SK-N-SH treated with all-trans-retinoic acid at 6 μM for 48 hours (cell line): ENCODE measurements around the gene INAVA.

Source experiments
- ATAC-seq: fragments of 200-7000 bp; cut with Tn5 transposase; 3 replicates; pipeline ENCODE4 v1.9.1; 2020; ENCODE audit warnings: mild to moderate bottlenecking, moderate library complexity
- ARNTL ChIP-seq: fragments of 450-650 bp; formaldehyde crosslinking; IDR thresholded peaks from 2 replicates; pipeline ENCODE4 v1.5.0; 2020; ENCODE audit warnings: low read depth, mild to moderate bottlenecking, moderate library complexity, borderline replicate concordance
- BACH2 ChIP-seq: fragments of 250-450 bp; sonication (Bioruptor Pico); IDR thresholded peaks from 2 replicates; pipeline ENCODE4 v1.9.0; 2021; ENCODE audit warnings: mild to moderate bottlenecking, borderline replicate concordance
- ESRRG ChIP-seq: fragments of 250-450 bp; sonication (Bioruptor Pico); IDR thresholded peaks from 2 replicates; pipeline ENCODE4 v1.6.1; 2021; ENCODE audit warnings: mild to moderate bottlenecking
- GLIS3 ChIP-seq: fragments of 250-450 bp; sonication (Bioruptor Pico); IDR thresholded peaks from 2 replicates; pipeline ENCODE4 v1.5.0; 2020; ENCODE audit warnings: mild to moderate bottlenecking, moderate library complexity
- ISL1 ChIP-seq: fragments of 250-450 bp; sonication (Bioruptor Pico); IDR thresholded peaks from 2 replicates; pipeline ENCODE4 v2.1.2; 2022; ENCODE audit warnings: mild to moderate bottlenecking, moderate library complexity
- OSR1 ChIP-seq: fragments of 250-450 bp; sonication (Bioruptor Pico); IDR thresholded peaks from 2 replicates; pipeline ENCODE4 v1.8.0; 2022; ENCODE audit warnings: moderate library complexity, mild to moderate bottlenecking, inconsistent platforms
- PPARA ChIP-seq: fragments of 250-450 bp; sonication (Bioruptor Pico); IDR thresholded peaks from 2 replicates; pipeline ENCODE4 v1.5.0; 2020; ENCODE audit warnings: mild to moderate bottlenecking, borderline replicate concordance
- RARB ChIP-seq: fragments of 250-450 bp; sonication (Bioruptor Pico); IDR thresholded peaks from 2 replicates; pipeline ENCODE4 v1.8.0; 2021; ENCODE audit warnings: mild to moderate bottlenecking, moderate library complexity
- SNAI2 ChIP-seq: fragments of 250-450 bp; sonication (Bioruptor Pico); IDR thresholded peaks from 2 replicates; pipeline ENCODE4 v1.5.0; 2020; ENCODE audit warnings: mild to moderate bottlenecking, moderate library complexity
- TCF4 ChIP-seq: fragments of 250-450 bp; sonication (Bioruptor Pico); IDR thresholded peaks from 2 replicates; pipeline ENCODE4 v1.8.0; 2021; ENCODE audit warnings: mild to moderate bottlenecking, moderate library complexity, borderline replicate concordance
- ZC3H10 ChIP-seq: fragments of 250-450 bp; sonication (Bioruptor Pico); IDR thresholded peaks from 2 replicates; pipeline ENCODE4 v1.5.1; 2021; ENCODE audit warnings: mild to moderate bottlenecking, moderate library complexity
- ZFP3 ChIP-seq: fragments of 250-450 bp; sonication (Bioruptor Pico); IDR thresholded peaks from 2 replicates; pipeline ENCODE4 v1.5.0; 2020; ENCODE audit warnings: mild to moderate bottlenecking, moderate library complexity
- ZNF70 ChIP-seq: fragments of 450-650 bp; formaldehyde crosslinking; IDR thresholded peaks from 2 replicates; pipeline ENCODE4 v1.5.0; 2020; ENCODE audit warnings: mild to moderate bottlenecking, moderate library complexity
- ZNF8 ChIP-seq: fragments of 450-650 bp; formaldehyde crosslinking; IDR thresholded peaks from 2 replicates; pipeline ENCODE4 v1.5.0; 2020; ENCODE audit warnings: mild to moderate bottlenecking, moderate library complexity
- TF ChIP-seq, protein P1 (sequence below): fragments of 250-450 bp; sonication (Bioruptor Pico); IDR thresholded peaks from 2 replicates; pipeline ENCODE4 v1.5.1; 2021; ENCODE audit warnings: mild to moderate bottlenecking, moderate library complexity
- TF ChIP-seq, protein P2 (sequence below): fragments of 250-450 bp; sonication (Bioruptor Pico); IDR thresholded peaks from 2 replicates; pipeline ENCODE4 v1.8.0; 2020; ENCODE audit warnings: mild to moderate bottlenecking, moderate library complexity, borderline replicate concordance
- TF ChIP-seq, protein P3 (sequence below): fragments of 250-450 bp; sonication (Bioruptor Pico); IDR thresholded peaks from 2 replicates; pipeline ENCODE4 v1.5.0; 2020; ENCODE audit warnings: mild to moderate bottlenecking, moderate library complexity
- TF ChIP-seq, protein P4 (sequence below): fragments of 250-450 bp; sonication (Bioruptor Pico); IDR thresholded peaks from 2 replicates; pipeline ENCODE4 v1.5.1; 2020; ENCODE audit warnings: low read depth, mild to moderate bottlenecking, moderate library complexity
- TF ChIP-seq, protein P5 (sequence below): fragments of 250-450 bp; sonication (Bioruptor Pico); IDR thresholded peaks from 2 replicates; pipeline ENCODE4 v1.8.0; 2021; ENCODE audit warnings: low read depth, mild to moderate bottlenecking, moderate library complexity, borderline replicate concordance

The INAVA gene

DNA sequence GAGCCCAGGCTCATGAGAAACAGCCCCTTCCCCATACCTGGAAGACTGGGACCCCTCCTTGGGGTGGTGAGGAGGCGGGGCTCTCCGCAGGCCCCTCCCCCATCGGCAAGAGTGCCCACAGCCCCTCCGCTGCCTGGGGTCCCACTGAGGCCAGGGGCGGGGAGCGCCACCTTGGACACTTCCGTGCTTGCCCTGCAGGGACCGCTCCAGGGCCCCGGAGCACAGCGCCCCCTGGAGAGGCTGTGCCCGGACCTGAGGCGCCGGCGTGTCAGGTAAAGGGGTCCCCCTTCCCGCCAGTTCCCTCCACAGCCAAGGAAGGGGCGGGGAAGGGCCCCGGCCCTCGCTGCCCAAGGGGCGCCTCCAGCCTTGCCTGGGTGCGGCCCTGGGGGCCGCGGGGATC is 21.5 kb downstream of the INAVA start:
- no peak for ATAC-seq
- TF ChIP-seq GLIS3: no peak
- TF ChIP-seq OSR1 (CRISPR knock-in tag): no peak
- TF ChIP-seq ZC3H10 (CRISPR knock-in tag): no peak
- TF ChIP-seq TCF4 (CRISPR knock-in tag): no peak
- no peak for TF ChIP-seq RARB
- TF ChIP-seq SNAI2: no peak
- TF ChIP-seq, protein P1, sequence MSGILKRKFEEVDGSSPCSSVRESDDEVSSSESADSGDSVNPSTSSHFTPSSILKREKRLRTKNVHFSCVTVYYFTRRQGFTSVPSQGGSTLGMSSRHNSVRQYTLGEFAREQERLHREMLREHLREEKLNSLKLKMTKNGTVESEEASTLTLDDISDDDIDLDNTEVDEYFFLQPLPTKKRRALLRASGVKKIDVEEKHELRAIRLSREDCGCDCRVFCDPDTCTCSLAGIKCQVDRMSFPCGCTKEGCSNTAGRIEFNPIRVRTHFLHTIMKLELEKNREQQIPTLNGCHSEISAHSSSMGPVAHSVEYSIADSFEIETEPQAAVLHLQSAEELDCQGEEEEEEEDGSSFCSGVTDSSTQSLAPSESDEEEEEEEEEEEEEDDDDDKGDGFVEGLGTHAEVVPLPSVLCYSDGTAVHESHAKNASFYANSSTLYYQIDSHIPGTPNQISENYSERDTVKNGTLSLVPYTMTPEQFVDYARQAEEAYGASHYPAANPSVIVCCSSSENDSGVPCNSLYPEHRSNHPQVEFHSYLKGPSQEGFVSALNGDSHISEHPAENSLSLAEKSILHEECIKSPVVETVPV (CRISPR knock-in tag): no peak
- TF ChIP-seq, protein P2, sequence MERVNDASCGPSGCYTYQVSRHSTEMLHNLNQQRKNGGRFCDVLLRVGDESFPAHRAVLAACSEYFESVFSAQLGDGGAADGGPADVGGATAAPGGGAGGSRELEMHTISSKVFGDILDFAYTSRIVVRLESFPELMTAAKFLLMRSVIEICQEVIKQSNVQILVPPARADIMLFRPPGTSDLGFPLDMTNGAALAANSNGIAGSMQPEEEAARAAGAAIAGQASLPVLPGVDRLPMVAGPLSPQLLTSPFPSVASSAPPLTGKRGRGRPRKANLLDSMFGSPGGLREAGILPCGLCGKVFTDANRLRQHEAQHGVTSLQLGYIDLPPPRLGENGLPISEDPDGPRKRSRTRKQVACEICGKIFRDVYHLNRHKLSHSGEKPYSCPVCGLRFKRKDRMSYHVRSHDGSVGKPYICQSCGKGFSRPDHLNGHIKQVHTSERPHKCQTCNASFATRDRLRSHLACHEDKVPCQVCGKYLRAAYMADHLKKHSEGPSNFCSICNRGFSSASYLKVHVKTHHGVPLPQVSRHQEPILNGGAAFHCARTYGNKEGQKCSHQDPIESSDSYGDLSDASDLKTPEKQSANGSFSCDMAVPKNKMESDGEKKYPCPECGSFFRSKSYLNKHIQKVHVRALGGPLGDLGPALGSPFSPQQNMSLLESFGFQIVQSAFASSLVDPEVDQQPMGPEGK (CRISPR knock-in tag): no peak
- no peak for TF ChIP-seq PPARA
- TF ChIP-seq ZNF8: no peak
- no peak for TF ChIP-seq BACH2 (CRISPR knock-in tag)

DNA sequence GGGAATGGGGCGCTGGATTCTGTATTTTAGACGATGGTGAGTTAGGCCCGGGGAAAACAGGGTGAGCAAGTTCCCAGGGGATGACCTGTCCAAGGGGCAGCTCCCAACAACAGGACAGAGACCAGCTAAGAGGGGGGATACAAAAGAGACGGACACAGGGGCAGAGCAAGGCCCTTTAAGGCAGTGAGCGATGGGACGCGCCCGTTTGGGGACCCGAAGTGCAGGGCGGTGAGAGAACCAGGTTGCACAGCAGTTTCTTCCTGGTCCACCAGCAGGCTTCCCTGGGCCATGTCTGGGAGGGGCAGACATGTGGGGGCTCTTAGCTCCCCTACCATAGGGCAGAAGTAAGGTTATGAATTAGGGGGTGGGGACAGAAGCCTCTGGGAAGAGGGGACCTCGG is 22.0 kb downstream of the INAVA start:
- ATAC-seq: no peak
- TF ChIP-seq ZNF8 (no peak), PPARA (no peak), ARNTL (no peak), OSR1 (CRISPR knock-in tag) (no peak), ESRRG (CRISPR knock-in tag) (no peak), ZNF70 (CRISPR knock-in tag) (no peak), ISL1 (CRISPR knock-in tag) (no peak), TCF4 (CRISPR knock-in tag) (no peak), ZC3H10 (CRISPR knock-in tag) (no peak)
- TF ChIP-seq, protein P3, sequence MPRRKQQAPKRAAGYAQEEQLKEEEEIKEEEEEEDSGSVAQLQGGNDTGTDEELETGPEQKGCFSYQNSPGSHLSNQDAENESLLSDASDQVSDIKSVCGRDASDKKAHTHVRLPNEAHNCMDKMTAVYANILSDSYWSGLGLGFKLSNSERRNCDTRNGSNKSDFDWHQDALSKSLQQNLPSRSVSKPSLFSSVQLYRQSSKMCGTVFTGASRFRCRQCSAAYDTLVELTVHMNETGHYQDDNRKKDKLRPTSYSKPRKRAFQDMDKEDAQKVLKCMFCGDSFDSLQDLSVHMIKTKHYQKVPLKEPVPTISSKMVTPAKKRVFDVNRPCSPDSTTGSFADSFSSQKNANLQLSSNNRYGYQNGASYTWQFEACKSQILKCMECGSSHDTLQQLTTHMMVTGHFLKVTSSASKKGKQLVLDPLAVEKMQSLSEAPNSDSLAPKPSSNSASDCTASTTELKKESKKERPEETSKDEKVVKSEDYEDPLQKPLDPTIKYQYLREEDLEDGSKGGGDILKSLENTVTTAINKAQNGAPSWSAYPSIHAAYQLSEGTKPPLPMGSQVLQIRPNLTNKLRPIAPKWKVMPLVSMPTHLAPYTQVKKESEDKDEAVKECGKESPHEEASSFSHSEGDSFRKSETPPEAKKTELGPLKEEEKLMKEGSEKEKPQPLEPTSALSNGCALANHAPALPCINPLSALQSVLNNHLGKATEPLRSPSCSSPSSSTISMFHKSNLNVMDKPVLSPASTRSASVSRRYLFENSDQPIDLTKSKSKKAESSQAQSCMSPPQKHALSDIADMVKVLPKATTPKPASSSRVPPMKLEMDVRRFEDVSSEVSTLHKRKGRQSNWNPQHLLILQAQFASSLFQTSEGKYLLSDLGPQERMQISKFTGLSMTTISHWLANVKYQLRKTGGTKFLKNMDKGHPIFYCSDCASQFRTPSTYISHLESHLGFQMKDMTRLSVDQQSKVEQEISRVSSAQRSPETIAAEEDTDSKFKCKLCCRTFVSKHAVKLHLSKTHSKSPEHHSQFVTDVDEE: no peak
- TF ChIP-seq, protein P4, sequence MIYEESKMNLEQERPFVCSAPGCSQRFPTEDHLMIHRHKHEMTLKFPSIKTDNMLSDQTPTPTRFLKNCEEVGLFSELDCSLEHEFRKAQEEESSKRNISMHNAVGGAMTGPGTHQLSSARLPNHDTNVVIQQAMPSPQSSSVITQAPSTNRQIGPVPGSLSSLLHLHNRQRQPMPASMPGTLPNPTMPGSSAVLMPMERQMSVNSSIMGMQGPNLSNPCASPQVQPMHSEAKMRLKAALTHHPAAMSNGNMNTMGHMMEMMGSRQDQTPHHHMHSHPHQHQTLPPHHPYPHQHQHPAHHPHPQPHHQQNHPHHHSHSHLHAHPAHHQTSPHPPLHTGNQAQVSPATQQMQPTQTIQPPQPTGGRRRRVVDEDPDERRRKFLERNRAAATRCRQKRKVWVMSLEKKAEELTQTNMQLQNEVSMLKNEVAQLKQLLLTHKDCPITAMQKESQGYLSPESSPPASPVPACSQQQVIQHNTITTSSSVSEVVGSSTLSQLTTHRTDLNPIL (CRISPR knock-in tag): no peak
- TF ChIP-seq, protein P5, sequence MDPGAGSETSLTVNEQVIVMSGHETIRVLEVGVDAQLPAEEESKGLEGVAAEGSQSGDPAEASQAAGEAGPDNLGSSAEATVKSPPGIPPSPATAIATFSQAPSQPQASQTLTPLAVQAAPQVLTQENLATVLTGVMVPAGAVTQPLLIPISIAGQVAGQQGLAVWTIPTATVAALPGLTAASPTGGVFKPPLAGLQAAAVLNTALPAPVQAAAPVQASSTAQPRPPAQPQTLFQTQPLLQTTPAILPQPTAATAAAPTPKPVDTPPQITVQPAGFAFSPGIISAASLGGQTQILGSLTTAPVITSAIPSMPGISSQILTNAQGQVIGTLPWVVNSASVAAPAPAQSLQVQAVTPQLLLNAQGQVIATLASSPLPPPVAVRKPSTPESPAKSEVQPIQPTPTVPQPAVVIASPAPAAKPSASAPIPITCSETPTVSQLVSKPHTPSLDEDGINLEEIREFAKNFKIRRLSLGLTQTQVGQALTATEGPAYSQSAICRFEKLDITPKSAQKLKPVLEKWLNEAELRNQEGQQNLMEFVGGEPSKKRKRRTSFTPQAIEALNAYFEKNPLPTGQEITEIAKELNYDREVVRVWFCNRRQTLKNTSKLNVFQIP (CRISPR knock-in tag): no peak

DNA sequence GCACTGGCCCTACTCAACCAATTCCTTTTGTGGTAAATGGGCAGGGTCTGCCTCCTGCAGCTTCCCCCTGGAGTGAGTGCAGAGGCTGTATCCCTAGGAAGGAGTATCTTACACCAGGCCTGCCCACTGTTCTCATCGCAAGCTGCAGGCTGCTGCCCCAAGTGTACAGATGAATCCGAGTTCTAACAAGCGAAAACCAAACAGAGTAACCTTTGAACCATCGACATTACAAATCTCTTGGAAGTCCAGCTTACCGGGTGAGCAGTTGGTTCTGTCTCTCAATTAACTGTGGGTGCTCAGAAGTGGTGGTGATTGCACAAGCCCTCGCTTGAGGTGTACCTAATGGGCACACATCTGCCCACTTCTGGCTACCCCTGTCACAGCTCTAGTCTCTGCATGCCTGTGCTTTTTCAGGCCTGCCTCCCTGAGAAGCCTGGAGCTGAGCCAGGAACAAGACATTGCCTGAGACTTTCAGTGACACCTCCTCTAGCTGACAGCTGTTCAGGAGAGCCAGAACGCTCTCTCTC is 22.7 kb downstream of the INAVA start:
- ATAC-seq: no peak
- TF ChIP-seq GLIS3 (no peak), ARNTL (no peak), ZFP3 (CRISPR knock-in tag) (no peak)
- TF ChIP-seq, protein P4 (CRISPR knock-in tag): no peak
- TF ChIP-seq, protein P5 (CRISPR knock-in tag): no peak
